NB4 (cell line): ENCODE data around the gene TGM4.

Source experiments
- CTCF ChIP-seq: IDR thresholded peaks from one replicate; pipeline ENCODE4 v1.5.1; 2012; ENCODE audit warnings: low read depth, low read length
- POLR2A ChIP-seq: IDR thresholded peaks from 2 replicates; pipeline ENCODE4 v1.6.1; 2011; ENCODE audit warnings: mild to moderate bottlenecking; ENCODE audit not compliant: insufficient read length; ENCODE audit errors: extremely low read depth

- TF ChIP-seq CTCF (no peak), POLR2A (no peak)
These were observed 41.4 kb upstream of the TGM4 start for GRCh38 chr3:44832965-44833364.
